Smooth muscle cell (in vitro differentiated cells): ENCODE data around the gene ADGRF4. TPM values are rescaled to one million over a fixed set of nuclear protein-coding genes. Genes with fewer than 3 reads are reported as not detected.

Experiments used
- DNase-seq: peaks from one replicate; lab custom pipeline; 2025; ENCODE audit not compliant: unreplicated experiment; lab: John Stamatoyannopoulos, UW
- H2AFZ ChIP-seq: fragments of 200-600 bp; sonication (generic); 2 replicates; pipeline ENCODE4 v1.6.0; 2016; ENCODE audit warnings: antibody characterized with exemption, low read depth, mild to moderate bottlenecking
- H3F3A ChIP-seq: fragments of 200-600 bp; sonication (generic); 2 replicates; pipeline ENCODE4 v1.6.0; 2017; ENCODE audit warnings: antibody characterized with exemption, low read depth
- H3K27ac ChIP-seq: fragments of 200-600 bp; sonication (generic); 2 replicates; pipeline ENCODE4 v1.5.1; 2016; ENCODE audit warnings: low read depth, mild to moderate bottlenecking
- H3K27me3 ChIP-seq: fragments of 200-600 bp; sonication (generic); 2 replicates; pipeline ENCODE4 v1.6.1; 2016; ENCODE audit warnings: low read depth, mild to moderate bottlenecking
- H3K36me3 ChIP-seq: fragments of 200-600 bp; sonication (generic); 2 replicates; pipeline ENCODE4 v1.5.1; 2016; ENCODE audit warnings: low read depth
- H3K4me1 ChIP-seq: fragments of 200-600 bp; sonication (generic); 2 replicates; pipeline ENCODE4 v1.5.1; 2016; ENCODE audit warnings: low read depth
- H3K4me2 ChIP-seq: fragments of 200-600 bp; sonication (generic); 2 replicates; pipeline ENCODE4 v1.6.0; 2016; ENCODE audit warnings: mild to moderate bottlenecking
- H3K4me3 ChIP-seq: fragments of 200-600 bp; sonication (generic); 2 replicates; pipeline ENCODE4 v1.5.1; 2016; ENCODE audit warnings: mild to moderate bottlenecking
- H3K79me2 ChIP-seq: fragments of 200-600 bp; sonication (generic); 2 replicates; pipeline ENCODE4 v1.6.0; 2016; ENCODE audit warnings: low read depth, mild to moderate bottlenecking
- H3K9ac ChIP-seq: fragments of 200-600 bp; sonication (generic); 2 replicates; pipeline ENCODE4 v1.6.0; 2016; ENCODE audit warnings: low read depth
- H3K9me3 ChIP-seq: fragments of 200-600 bp; sonication (generic); replicated peaks from 2 replicates; pipeline ENCODE4 v1.5.1; 2016; ENCODE audit warnings: low read depth
- H4K20me1 ChIP-seq: fragments of 200-600 bp; sonication (generic); 2 replicates; pipeline ENCODE4 v1.6.0; 2016; ENCODE audit warnings: low read depth
- WGBS: methylation state at CpG from one replicate; pipeline ENCODE4 v1.1.7; 2016; ENCODE audit warnings: low lambda C conversion rate; 5-methylcytosine and 5-hydroxymethylcytosine counted together
- polyA plus RNA-seq: library from polyadenylated mRNA; unstranded; fragments of >200 nt; fragmentation: Nextera tagmentation; extraction: Ambion mirVana; gene quantifications from 2 replicates; pipeline ENCODE4 v1.2.1, GENCODE V29; 2016
- total RNA-seq: library from RNA; depleted of rRNA; stranded (reverse); fragments of >200 nt; gene quantifications from 2 replicates; pipeline ENCODE4 v1.2.3, GENCODE V29; 2014
- TF ChIP-seq, protein P1 (sequence below): fragments of 200-600 bp; sonication (generic); IDR thresholded peaks from 2 replicates; pipeline ENCODE4 v1.5.1; 2017; ENCODE audit warnings: borderline replicate concordance, mild to moderate bottlenecking, antibody characterized with exemption; ENCODE audit not compliant: insufficient read depth, poor library complexity, severe bottlenecking

The ADGRF4 gene
- total and polyA plus RNA-seq, 2 experiments from 2014 or later = 1.5 to 10.6 TPM

- H3F3A ChIP-seq = no peaks in the 10 kb centered on the region
- 100% methylated on average over 2 of the region's 2 CpGs for WGBS
- H4K20me1 ChIP-seq = no peaks in the 10 kb centered on the region
Measured at GRCh38 chr6:47713200-47713599, 14.8 kb downstream of the ADGRF4 start.

GRCh38 chr6:47714802-47715201 lies 16.4 kb downstream of the ADGRF4 start:
- H3K27ac ChIP-seq = no peak overlapping the region
- H3K4me3 ChIP-seq = no peak overlapping the region
- no peak overlapping the region for H3K4me2 ChIP-seq
- no peaks in the 10 kb centered on the region for H3K79me2 ChIP-seq
- H3K9ac ChIP-seq = no peak overlapping the region
- H4K20me1 ChIP-seq = no peaks in the 10 kb centered on the region
- TF ChIP-seq, protein P1, sequence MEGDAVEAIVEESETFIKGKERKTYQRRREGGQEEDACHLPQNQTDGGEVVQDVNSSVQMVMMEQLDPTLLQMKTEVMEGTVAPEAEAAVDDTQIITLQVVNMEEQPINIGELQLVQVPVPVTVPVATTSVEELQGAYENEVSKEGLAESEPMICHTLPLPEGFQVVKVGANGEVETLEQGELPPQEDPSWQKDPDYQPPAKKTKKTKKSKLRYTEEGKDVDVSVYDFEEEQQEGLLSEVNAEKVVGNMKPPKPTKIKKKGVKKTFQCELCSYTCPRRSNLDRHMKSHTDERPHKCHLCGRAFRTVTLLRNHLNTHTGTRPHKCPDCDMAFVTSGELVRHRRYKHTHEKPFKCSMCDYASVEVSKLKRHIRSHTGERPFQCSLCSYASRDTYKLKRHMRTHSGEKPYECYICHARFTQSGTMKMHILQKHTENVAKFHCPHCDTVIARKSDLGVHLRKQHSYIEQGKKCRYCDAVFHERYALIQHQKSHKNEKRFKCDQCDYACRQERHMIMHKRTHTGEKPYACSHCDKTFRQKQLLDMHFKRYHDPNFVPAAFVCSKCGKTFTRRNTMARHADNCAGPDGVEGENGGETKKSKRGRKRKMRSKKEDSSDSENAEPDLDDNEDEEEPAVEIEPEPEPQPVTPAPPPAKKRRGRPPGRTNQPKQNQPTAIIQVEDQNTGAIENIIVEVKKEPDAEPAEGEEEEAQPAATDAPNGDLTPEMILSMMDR = no peak
- no peaks in the 10 kb centered on the region for H3K9me3 ChIP-seq
- no peak for DNase-seq
- WGBS = 65% methylated on average over 4 of the region's 4 CpGs
- no peak overlapping the region for H2AFZ ChIP-seq
- H3K4me1 ChIP-seq = no peaks in the 10 kb centered on the region
- H3K27me3 ChIP-seq = no peaks in the 10 kb centered on the region
- no peaks in the 10 kb centered on the region for H3F3A ChIP-seq
- no peaks in the 10 kb centered on the region for H3K36me3 ChIP-seq

More at GRCh38 chr6:47713200-47713599, 14.8 kb downstream of the ADGRF4 start:
- H3K4me1 ChIP-seq = no peaks in the 10 kb centered on the region
- no peaks in the 10 kb centered on the region for H3K27me3 ChIP-seq
- H3K4me3 ChIP-seq = no peak overlapping the region
- no peaks in the 10 kb centered on the region for H3K9me3 ChIP-seq
- H3K36me3 ChIP-seq = no peaks in the 10 kb centered on the region
- no peak overlapping the region for H3K9ac ChIP-seq
- H3K27ac ChIP-seq = no peak overlapping the region
- DNase-seq = no peak
- no peaks in the 10 kb centered on the region for H3K79me2 ChIP-seq
- H3K4me2 ChIP-seq = no peak overlapping the region
- H2AFZ ChIP-seq = no peak overlapping the region
- TF ChIP-seq, protein P1 = no peak

GRCh38 chr6:47715782-47716181 lies 17.4 kb downstream of the ADGRF4 start:
- Histone ChIP-seq H3K9ac (no peak overlapping the region), H3K36me3 (no peaks in the 10 kb centered on the region), H2AFZ (no peak overlapping the region), H3K27me3 (no peaks in the 10 kb centered on the region), H3K4me1 (no peaks in the 10 kb centered on the region), H3K4me3 (no peak overlapping the region), H3K4me2 (no peak overlapping the region), H3K79me2 (no peaks in the 10 kb centered on the region), H3K9me3 (no peaks in the 10 kb centered on the region), H3K27ac (no peak overlapping the region), H4K20me1 (no peaks in the 10 kb centered on the region), H3F3A (no peaks in the 10 kb centered on the region)
- no peak for DNase-seq
- TF ChIP-seq, protein P1 = no peak

GRCh38 chr6:47716207-47716606 lies 17.8 kb downstream of the ADGRF4 start:
- no peak for DNase-seq
- H3K4me1 ChIP-seq = no peaks in the 10 kb centered on the region
- no peaks in the 10 kb centered on the region for H4K20me1 ChIP-seq
- H3K79me2 ChIP-seq = no peaks in the 10 kb centered on the region
- no peaks in the 10 kb centered on the region for H3F3A ChIP-seq
- no peak overlapping the region for H3K4me3 ChIP-seq
- no peak overlapping the region for H3K4me2 ChIP-seq
- WGBS = 79% methylated on average over 2 of the region's 2 CpGs
- H2AFZ ChIP-seq = no peak overlapping the region
- no peaks in the 10 kb centered on the region for H3K27me3 ChIP-seq
- H3K9ac ChIP-seq = no peak overlapping the region
- H3K27ac ChIP-seq = no peak overlapping the region
- TF ChIP-seq, protein P1 = no peak
- no peaks in the 10 kb centered on the region for H3K9me3 ChIP-seq
- H3K36me3 ChIP-seq = no peaks in the 10 kb centered on the region
